Hepatocyte (in vitro differentiated cells): ENCODE measurements around the gene GCG. TPM values are rescaled to one million over a fixed set of nuclear protein-coding genes. Genes with fewer than 3 reads are reported as not detected.

ENCODE experiments used
- DNase-seq: peaks from one replicate; pipeline ENCODE4 v3.0.0-alpha.2; 2016; ENCODE audit warnings: low spot score
- H2AFZ ChIP-seq: fragments of 200-600 bp; sonication (generic); 2 replicates; pipeline ENCODE4 v1.6.0; 2016; ENCODE audit warnings: antibody characterized with exemption, mild to moderate bottlenecking
- H3K27ac ChIP-seq: fragments of 200-600 bp; sonication (generic); 2 replicates; pipeline ENCODE4 v1.5.1; 2016; ENCODE audit warnings: mild to moderate bottlenecking
- H3K27me3 ChIP-seq: fragments of 200-600 bp; sonication (generic); 2 replicates; pipeline ENCODE4 v1.6.1; 2016
- H3K36me3 ChIP-seq: fragments of 200-600 bp; sonication (generic); replicated peaks from 2 replicates; pipeline ENCODE4 v1.5.1; 2016; ENCODE audit warnings: low read depth; ENCODE audit not compliant: insufficient read depth
- H3K4me1 ChIP-seq: fragments of 200-600 bp; sonication (generic); 2 replicates; pipeline ENCODE4 v1.5.1; 2016; ENCODE audit warnings: mild to moderate bottlenecking, moderate library complexity; ENCODE audit not compliant: insufficient read depth
- H3K4me2 ChIP-seq: fragments of 200-600 bp; sonication (generic); 2 replicates; pipeline ENCODE4 v1.6.0; 2016
- H3K4me3 ChIP-seq: fragments of 200-600 bp; sonication (generic); 2 replicates; pipeline ENCODE4 v1.5.1; 2016; ENCODE audit warnings: mild to moderate bottlenecking
- H3K79me2 ChIP-seq: fragments of 200-600 bp; sonication (generic); 2 replicates; pipeline ENCODE4 v1.6.0; 2017; ENCODE audit warnings: mild to moderate bottlenecking
- H3K9me2 ChIP-seq: fragments of 200-600 bp; sonication (generic); replicated peaks from 2 replicates; pipeline ENCODE4 v1.6.0; 2017; ENCODE audit warnings: mild to moderate bottlenecking; ENCODE audit not compliant: insufficient read depth
- H3K9me3 ChIP-seq: fragments of 200-600 bp; sonication (generic); 2 replicates; pipeline ENCODE4 v1.5.1; 2016; ENCODE audit warnings: low read depth, mild to moderate bottlenecking
- H4K20me1 ChIP-seq: fragments of 200-600 bp; sonication (generic); 2 replicates; pipeline ENCODE4 v1.6.0; 2016; ENCODE audit warnings: mild to moderate bottlenecking; ENCODE audit not compliant: insufficient read depth, poor library complexity, severe bottlenecking
- CTCF ChIP-seq: fragments of 200-600 bp; sonication (generic); IDR thresholded peaks from 2 replicates; pipeline ENCODE4 v1.5.1; 2016; ENCODE audit warnings: antibody characterized with exemption, mild to moderate bottlenecking; ENCODE audit not compliant: poor library complexity
- EZH2 ChIP-seq: fragments of 200-600 bp; sonication (generic); IDR thresholded peaks from 2 replicates; pipeline ENCODE4 v1.6.1; 2016; ENCODE audit warnings: antibody characterized with exemption, mild to moderate bottlenecking, borderline replicate concordance
- EZH2phosphoT487 ChIP-seq: fragments of 200-600 bp; sonication (generic); IDR thresholded peaks from one replicate; pipeline ENCODE4 v1.6.1; 2018; ENCODE audit warnings: antibody characterized with exemption, mild to moderate bottlenecking, low read depth, moderate library complexity; ENCODE audit not compliant: unreplicated experiment, severe bottlenecking
- WGBS: methylation state at CpG from one replicate; pipeline ENCODE4 v1.1.6; 2016; ENCODE audit warnings: low lambda C conversion rate; ENCODE audit errors: missing lambda C conversion rate; 5-methylcytosine and 5-hydroxymethylcytosine counted together
- polyA plus RNA-seq: library from polyadenylated mRNA; unstranded; fragments of >200 nt; fragmentation: Nextera tagmentation; extraction: Ambion mirVana; gene quantifications from 2 replicates; pipeline ENCODE4 v1.2.1, GENCODE V29; 2016
- total RNA-seq: library from RNA; depleted of rRNA; stranded (reverse); fragments of >200 nt; gene quantifications from 2 replicates; pipeline ENCODE4 v1.2.3, GENCODE V29; 2014

GCG gene
- total and polyA plus RNA-seq, 2 experiments from 2014 or later, result 19.8 to 100 TPM

DNA sequence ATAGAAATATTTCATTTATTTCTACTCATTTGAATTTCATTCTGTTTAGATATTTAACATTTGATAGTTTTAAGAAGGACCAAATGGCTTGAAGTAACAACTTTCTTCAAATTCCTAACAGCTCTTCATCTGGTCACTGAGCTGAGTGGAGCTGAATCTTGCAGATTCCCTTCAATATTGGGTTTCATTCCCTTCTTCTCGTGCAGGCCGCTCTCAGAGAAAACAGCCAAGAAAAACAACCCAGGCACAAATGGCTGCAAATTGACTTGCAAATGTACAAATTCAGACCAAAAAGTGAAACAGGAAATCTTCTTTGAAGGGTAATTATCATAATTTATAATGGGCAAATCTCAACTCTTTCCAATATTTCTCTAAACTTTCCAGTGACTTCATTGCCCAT, 30.3 kb upstream of the GCG start:
- Histone ChIP-seq H4K20me1 (no peaks in the 10 kb centered on the region), H3K9me2 (no peaks in the 10 kb centered on the region), H2AFZ (no peak overlapping the region), H3K36me3 (no peaks in the 10 kb centered on the region), H3K4me1 (peaks cover 6% of the 10 kb centered on the region), H3K27ac (no peak overlapping the region), H3K4me3 (no peak overlapping the region), H3K27me3 (no peaks in the 10 kb centered on the region), H3K79me2 (no peaks in the 10 kb centered on the region), H3K9me3 (no peaks in the 10 kb centered on the region), H3K4me2 (no peak overlapping the region)
- 94% methylated on average over 2 of the region's 2 CpGs for WGBS
- no peak for TF ChIP-seq EZH2phosphoT487
- no peak for TF ChIP-seq CTCF
- no peak for TF ChIP-seq EZH2
- no peak for DNase-seq

DNA sequence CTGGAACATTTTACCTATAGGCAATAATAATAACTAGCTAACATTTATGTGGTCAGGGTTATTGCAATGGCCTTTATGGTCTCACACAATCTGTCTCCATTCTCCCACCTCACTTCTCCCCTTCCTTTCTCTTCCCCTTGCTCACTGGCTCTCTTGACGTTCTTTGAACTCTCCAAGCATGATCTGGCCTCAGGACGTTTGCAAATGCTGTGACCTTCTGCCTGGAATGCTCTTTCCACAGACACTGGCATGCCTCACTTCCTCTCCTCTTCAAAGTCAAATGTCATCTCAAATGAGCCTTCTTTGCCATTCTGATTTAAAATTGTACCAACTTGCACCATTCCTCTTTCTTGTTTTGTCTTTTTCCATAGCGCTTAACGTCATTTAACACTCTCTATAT, 25.3 kb upstream of the GCG start:
- H4K20me1 ChIP-seq, result no peaks in the 10 kb centered on the region
- no peak for DNase-seq
- no peaks in the 10 kb centered on the region for H3K9me2 ChIP-seq
- H2AFZ ChIP-seq, result no peak overlapping the region
- no peaks in the 10 kb centered on the region for H3K36me3 ChIP-seq
- no peaks in the 10 kb centered on the region for H3K27me3 ChIP-seq
- H3K79me2 ChIP-seq, result no peaks in the 10 kb centered on the region
- 72% methylated on average over 4 of the region's 4 CpGs for WGBS
- no peaks in the 10 kb centered on the region for H3K4me1 ChIP-seq
- H3K27ac ChIP-seq, result no peak overlapping the region
- TF ChIP-seq EZH2 (no peak), CTCF (no peak), EZH2phosphoT487 (no peak)
- H3K4me3 ChIP-seq, result no peak overlapping the region
- no peak overlapping the region for H3K4me2 ChIP-seq
- no peaks in the 10 kb centered on the region for H3K9me3 ChIP-seq

GRCh38 chr2:162175714-162176113, 23.7 kb upstream of the GCG start:
- Histone ChIP-seq H3K27me3 (no peaks in the 10 kb centered on the region), H3K27ac (no peak overlapping the region), H3K79me2 (no peaks in the 10 kb centered on the region), H3K9me3 (no peaks in the 10 kb centered on the region), H3K9me2 (no peaks in the 10 kb centered on the region), H3K4me2 (no peak overlapping the region), H3K36me3 (no peaks in the 10 kb centered on the region), H4K20me1 (no peaks in the 10 kb centered on the region), H3K4me3 (no peak overlapping the region), H2AFZ (no peak overlapping the region), H3K4me1 (no peaks in the 10 kb centered on the region)
- TF ChIP-seq EZH2, result no peak
- no peak for TF ChIP-seq CTCF
- no peak for TF ChIP-seq EZH2phosphoT487
- 52% methylated on average over 3 of the region's 3 CpGs for WGBS
- no peak for DNase-seq

DNA sequence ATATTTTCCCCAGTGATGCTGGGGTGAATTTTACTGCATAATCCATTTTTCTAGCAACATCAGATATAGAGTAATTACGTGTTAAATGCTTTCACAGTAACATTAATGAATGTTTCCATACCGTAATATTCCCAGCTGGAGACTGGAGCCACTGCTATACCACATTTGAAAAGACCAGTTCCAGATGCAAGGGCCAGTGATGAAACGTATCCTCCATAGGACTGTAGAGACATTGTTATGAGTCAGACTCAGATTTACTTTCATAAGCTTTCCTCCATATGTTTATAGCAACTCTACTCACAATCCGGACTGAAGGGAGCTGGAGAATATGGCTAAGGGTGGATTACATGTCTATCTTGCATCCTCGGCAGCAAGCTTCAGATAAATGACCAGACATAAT, 22.7 kb upstream of the GCG start:
- Histone ChIP-seq H3K79me2 (no peaks in the 10 kb centered on the region), H3K4me2 (no peak overlapping the region)
- no peak for TF ChIP-seq EZH2
- no peak for TF ChIP-seq EZH2phosphoT487
- no peak for TF ChIP-seq CTCF

More for the DNA sequence above, 22.7 kb upstream of the GCG start:
- Histone ChIP-seq H3K9me3 (no peaks in the 10 kb centered on the region), H3K4me3 (no peak overlapping the region), H3K4me1 (no peaks in the 10 kb centered on the region), H2AFZ (no peak overlapping the region), H3K36me3 (no peaks in the 10 kb centered on the region), H3K9me2 (no peaks in the 10 kb centered on the region), H4K20me1 (no peaks in the 10 kb centered on the region), H3K27ac (no peak overlapping the region), H3K27me3 (no peaks in the 10 kb centered on the region)
- 85% methylated on average over 5 of the region's 5 CpGs for WGBS
- DNase-seq, result no peak
